BJ (cell line): Measurements from ENCODE around the gene MRPL36. TPM values are rescaled to one million over a fixed set of nuclear protein-coding genes. Genes with fewer than 3 reads are reported as not detected.

Experiments used
- CTCF ChIA-PET: fragments of 350-600 bp; formaldehyde crosslinking; extraction: SDS; loops from one replicate; lab custom pipeline; 2021; ENCODE audit warnings: antibody characterized with exemption, inconsistent platforms; lab: Yijun Ruan, JAX
- POLR2A ChIA-PET: fragments of 300-600 bp; sonication (Branson Sonifier 250); formaldehyde crosslinking; extraction: SDS; loops from one replicate; lab custom pipeline; 2021; ENCODE audit warnings: antibody characterized with exemption; lab: Charles Lee
- DNase-seq: peaks from one replicate; pipeline ENCODE4 v3.0.0-alpha.2; 2011; ENCODE audit warnings: low read depth
- H3K27me3 ChIP-seq: 2 replicates; pipeline ENCODE4 v1.6.0; 2011; ENCODE audit warnings: low read length; ENCODE audit not compliant: control insufficient read depth, insufficient read depth
- H3K36me3 ChIP-seq: 2 replicates; pipeline ENCODE4 v1.5.1; 2011; ENCODE audit warnings: low read length; ENCODE audit not compliant: control insufficient read depth, insufficient read depth
- H3K4me3 ChIP-seq: 2 replicates; pipeline ENCODE4 v1.5.1; 2011; ENCODE audit warnings: low read depth, mild to moderate bottlenecking, control low read depth, low read length
- polyA plus RNA-seq: library from polyadenylated mRNA; depleted of rRNA; stranded (reverse); fragments of >200 nt; gene quantifications from 2 replicates; pipeline ENCODE4 v1.2.3, GENCODE V29; 2011
- TF ChIP-seq, protein P1 (sequence below): IDR thresholded peaks from 2 replicates; pipeline ENCODE4 v1.5.1; 2011; ENCODE audit warnings: low read depth, mild to moderate bottlenecking, control low read depth, inconsistent platforms, low read length, moderate library complexity; ENCODE audit not compliant: insufficient read depth

The MRPL36 gene
- polyA plus RNA-seq, 1 experiment, result 67.9 TPM

DNA sequence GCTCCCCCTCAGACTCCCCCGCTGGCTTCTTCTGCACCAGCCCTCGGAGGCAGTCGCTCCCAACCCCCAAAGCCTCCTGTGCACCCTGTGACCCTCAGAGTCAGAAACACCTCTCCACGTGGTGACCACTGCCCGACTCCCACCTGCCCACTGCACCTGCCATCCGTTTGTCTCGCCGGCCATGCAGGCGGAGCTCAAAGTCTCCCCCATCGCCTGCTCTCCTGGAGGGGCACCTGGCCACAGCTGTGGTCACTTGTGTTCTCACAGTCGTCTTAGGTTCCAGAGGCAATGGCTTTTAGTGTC lies 38.2 kb downstream of the MRPL36 start:
- POLR2A ChIA-PET, result no interaction called here
- TF ChIP-seq, protein P1, sequence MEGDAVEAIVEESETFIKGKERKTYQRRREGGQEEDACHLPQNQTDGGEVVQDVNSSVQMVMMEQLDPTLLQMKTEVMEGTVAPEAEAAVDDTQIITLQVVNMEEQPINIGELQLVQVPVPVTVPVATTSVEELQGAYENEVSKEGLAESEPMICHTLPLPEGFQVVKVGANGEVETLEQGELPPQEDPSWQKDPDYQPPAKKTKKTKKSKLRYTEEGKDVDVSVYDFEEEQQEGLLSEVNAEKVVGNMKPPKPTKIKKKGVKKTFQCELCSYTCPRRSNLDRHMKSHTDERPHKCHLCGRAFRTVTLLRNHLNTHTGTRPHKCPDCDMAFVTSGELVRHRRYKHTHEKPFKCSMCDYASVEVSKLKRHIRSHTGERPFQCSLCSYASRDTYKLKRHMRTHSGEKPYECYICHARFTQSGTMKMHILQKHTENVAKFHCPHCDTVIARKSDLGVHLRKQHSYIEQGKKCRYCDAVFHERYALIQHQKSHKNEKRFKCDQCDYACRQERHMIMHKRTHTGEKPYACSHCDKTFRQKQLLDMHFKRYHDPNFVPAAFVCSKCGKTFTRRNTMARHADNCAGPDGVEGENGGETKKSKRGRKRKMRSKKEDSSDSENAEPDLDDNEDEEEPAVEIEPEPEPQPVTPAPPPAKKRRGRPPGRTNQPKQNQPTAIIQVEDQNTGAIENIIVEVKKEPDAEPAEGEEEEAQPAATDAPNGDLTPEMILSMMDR, result no peak
- CTCF ChIA-PET, result interaction anchor here (1.0 to 3.7 kb wide), 3 partner anchors 12 to 278 kb away, joined by 3 to 47 read pairs (median 6); no protein-coding TSS in a partner anchor
- Histone ChIP-seq H3K36me3 (no peaks in the 10 kb centered on the region), H3K27me3 (peaks cover 5% of the 10 kb centered on the region), H3K4me3 (no peak overlapping the region)
- no peak for DNase-seq

DNA sequence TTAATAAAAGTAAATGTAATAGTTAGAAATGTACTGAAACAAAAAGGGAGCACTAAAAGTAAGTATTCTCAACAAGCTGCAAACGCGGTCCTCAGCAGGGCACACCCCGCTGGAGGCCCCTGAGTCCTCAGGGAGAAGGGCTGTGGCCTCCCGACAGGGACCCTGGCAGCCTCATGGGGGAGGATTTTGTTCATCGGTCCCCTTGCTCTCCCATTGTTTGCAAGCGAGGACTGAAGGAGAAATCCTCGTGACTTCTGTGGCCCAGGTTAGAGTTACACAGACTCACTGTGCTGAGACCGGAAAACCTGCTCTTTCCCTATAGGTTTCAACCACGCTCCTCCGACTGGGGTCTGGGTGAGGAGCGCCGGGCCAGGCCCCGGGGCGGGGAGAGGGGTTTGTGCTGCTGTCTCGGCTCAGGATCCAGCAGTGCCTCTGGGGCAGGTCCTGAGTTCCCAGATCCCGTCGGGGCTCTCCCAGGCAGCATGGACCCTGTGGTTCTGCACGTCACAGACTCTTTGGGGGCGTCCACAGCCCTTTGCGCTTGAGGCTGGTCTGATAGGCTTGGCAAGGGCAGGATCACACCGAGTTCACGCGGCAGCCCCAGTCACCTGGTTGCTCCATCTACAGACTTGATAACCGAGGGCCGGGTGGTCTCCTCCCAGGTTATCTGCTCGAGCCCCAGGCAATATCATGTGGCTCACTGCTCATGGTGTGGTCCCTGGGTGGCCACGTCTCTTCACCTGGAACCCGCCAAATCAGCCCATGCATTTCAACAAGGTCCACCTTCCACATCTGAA lies 38.8 kb downstream of the MRPL36 start:
- POLR2A ChIA-PET, result no interaction called here
- Histone ChIP-seq H3K36me3 (no peaks in the 10 kb centered on the region), H3K27me3 (peaks cover 5% of the 10 kb centered on the region), H3K4me3 (no peak overlapping the region)
- no peak for DNase-seq
- TF ChIP-seq, protein P1, result no peak
- CTCF ChIA-PET, result interaction anchor here (1.0 to 2.0 kb wide), 2 partner anchors 12 to 192 kb away, joined by 3 to 6 read pairs; no protein-coding TSS in a partner anchor

DNA sequence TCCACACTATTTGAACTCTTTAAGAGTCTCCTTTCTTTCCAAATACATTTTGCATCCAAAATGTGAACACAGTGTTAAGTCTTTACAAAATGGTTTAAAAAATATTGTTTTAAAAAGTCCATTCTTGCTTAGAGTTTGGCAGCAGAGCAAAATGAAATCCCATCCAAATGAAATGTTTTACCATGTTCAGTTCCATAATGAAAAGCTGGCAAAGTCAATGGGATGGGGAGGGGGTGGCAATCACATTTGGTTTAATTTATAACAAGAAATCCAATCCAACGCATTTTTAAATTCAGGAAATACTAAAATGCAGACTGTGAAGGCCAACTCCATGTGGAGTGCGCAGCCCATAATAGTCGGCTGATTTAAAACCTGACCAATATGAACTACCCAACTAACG lies 39.4 kb downstream of the MRPL36 start:
- CTCF ChIA-PET, result interaction anchor here (1.0 kb wide), 1 partner anchor 193 kb away, joined by 3 read pairs; no protein-coding TSS in a partner anchor
- no peak overlapping the region for H3K4me3 ChIP-seq
- no peak for DNase-seq
- H3K36me3 ChIP-seq, result no peaks in the 10 kb centered on the region
- TF ChIP-seq, protein P1, result no peak
- POLR2A ChIA-PET, result no interaction called here
- H3K27me3 ChIP-seq, result peaks cover 5% of the 10 kb centered on the region; the same call in 1 of the 2 replicates

DNA sequence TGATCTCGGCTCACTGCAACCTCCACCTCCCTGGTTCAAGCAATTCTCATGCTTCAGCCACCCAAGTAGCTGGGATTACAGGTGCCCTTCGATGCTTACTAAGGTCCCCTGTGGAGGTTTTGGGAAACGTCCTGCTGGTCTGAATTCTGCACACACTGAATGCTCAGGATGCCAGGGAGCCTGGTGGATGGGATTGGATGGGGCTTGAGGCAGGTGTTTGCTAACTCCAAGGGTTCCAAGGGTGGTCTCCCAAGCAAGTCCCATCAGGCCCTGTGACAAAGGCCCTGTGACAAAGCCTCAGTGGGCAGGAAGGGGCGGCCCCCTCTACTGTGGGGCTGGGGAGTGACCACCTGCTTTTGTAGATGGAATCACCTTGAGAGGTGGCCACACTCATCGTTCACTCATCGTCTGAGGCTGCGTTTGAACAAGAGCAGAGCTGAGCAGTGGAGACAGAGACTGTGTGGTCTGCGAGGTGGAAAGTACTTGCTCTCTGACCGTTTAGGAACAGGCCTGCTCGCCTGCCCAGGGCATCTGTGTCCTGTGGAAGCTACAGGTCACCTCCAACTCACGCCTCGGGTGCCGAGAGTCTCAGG lies 40.2 kb downstream of the MRPL36 start:
- no peak for DNase-seq
- TF ChIP-seq, protein P1, result no peak
- no peaks in the 10 kb centered on the region; the same call in 1 of the 2 replicates for H3K27me3 ChIP-seq
- H3K36me3 ChIP-seq, result no peaks in the 10 kb centered on the region
- no peak overlapping the region for H3K4me3 ChIP-seq
- ChIA-PET POLR2A (no interaction called here), CTCF (no interaction called here)

DNA sequence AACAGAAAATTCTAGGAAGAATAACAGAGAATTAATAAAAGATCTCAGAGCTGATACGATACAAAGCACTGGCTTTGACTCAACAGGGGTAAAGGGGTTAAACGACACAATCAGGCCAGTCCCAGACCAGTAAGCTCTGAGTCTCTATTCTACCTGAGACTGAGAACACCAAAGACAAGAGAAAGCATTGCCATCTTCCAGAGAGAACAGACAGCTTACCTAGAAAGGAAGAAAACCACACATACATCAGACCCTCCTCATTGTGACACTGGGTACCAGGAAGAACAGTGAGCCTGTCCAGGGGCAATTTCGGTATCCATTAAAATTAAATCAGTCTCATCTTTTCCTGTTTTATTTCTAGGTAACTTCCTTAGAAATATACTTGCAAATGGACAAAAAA lies 41.1 kb downstream of the MRPL36 start:
- CTCF ChIA-PET, result no interaction called here
- no peak overlapping the region for H3K4me3 ChIP-seq
- no peak for DNase-seq
- no peaks in the 10 kb centered on the region; the same call in 1 of the 2 replicates for H3K27me3 ChIP-seq
- no peaks in the 10 kb centered on the region for H3K36me3 ChIP-seq
- TF ChIP-seq, protein P1, result no peak
- POLR2A ChIA-PET, result no interaction called here
